ENCODE results near the gene INPP5A.

DNA sequence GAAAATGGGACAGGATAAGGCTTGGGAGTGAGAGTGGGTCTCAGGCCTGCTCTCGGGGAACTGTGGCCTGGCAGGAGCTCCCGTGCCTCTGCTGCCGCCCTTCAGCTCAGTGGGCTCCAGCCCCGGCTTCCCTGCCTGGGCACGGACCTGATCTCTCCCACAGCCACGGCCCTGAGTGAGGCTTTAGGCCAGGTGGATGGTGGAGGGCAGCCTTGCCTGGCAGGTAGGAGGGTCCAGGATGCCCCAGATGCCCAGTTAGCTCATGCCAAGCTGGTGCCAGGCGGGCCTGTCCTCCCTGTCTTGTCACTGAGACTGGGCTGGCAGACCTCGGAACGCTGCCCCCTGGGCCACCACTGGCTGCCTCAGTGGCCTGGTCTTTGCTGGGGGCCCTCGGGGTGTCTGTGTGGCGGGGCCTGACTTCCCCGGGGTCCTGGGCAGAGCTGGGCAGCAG, 116.6 kb downstream of the INPP5A start:
- TF ChIP-seq EP300 (IDR thresholded peaks at IDR 0.05) (no peak), POLR2A (IDR thresholded peaks at IDR 0.05) (no peak), POLR2AphosphoS5 (IDR thresholded peaks at IDR 0.05) (no peak)
- TF ChIP-seq, protein P1, sequence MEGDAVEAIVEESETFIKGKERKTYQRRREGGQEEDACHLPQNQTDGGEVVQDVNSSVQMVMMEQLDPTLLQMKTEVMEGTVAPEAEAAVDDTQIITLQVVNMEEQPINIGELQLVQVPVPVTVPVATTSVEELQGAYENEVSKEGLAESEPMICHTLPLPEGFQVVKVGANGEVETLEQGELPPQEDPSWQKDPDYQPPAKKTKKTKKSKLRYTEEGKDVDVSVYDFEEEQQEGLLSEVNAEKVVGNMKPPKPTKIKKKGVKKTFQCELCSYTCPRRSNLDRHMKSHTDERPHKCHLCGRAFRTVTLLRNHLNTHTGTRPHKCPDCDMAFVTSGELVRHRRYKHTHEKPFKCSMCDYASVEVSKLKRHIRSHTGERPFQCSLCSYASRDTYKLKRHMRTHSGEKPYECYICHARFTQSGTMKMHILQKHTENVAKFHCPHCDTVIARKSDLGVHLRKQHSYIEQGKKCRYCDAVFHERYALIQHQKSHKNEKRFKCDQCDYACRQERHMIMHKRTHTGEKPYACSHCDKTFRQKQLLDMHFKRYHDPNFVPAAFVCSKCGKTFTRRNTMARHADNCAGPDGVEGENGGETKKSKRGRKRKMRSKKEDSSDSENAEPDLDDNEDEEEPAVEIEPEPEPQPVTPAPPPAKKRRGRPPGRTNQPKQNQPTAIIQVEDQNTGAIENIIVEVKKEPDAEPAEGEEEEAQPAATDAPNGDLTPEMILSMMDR (IDR thresholded peaks at IDR 0.05), result no peak

Measured in sigmoid colon (tissue), 4 donors.